ENCODE data around the gene UBE2R2. TPM values are rescaled to one million over a fixed set of nuclear protein-coding genes. Genes with fewer than 3 reads are reported as not detected.

The UBE2R2 gene
- total and polyA plus RNA-seq, 10 of the 15 experiments (the other 5 are each of a cell fraction or from before 2014, with no cell fraction given), result 7.2 to 32.8 (median 17.2) TPM

GRCh38 chr9:33840381-33840780 is 23.4 kb downstream of the UBE2R2 start (continued):
- no peak for TF ChIP-seq NKRF (conservative IDR thresholded peaks at IDR 0.05)

- no peak for FAIRE-seq
- Histone ChIP-seq H4K20me1 (ENCODE audit: control insufficient read depth, insufficient read depth) (peaks cover 3% of the 10 kb centered on the region; the same call in 1 of the 2 replicates), H3K9me3 (replicated peaks; ENCODE audit: control insufficient read depth, insufficient read depth, low read length) (no peaks in the 10 kb centered on the region), H3K79me2 (ENCODE audit: control insufficient read depth, insufficient read depth, low read length) (peaks cover 71% of the 10 kb centered on the region), H3K4me1 (ENCODE audit: control insufficient read depth, insufficient read depth, low read length) (no peaks in the 10 kb centered on the region), H3K4me3 (no peak overlapping the region), H2AFZ (ENCODE audit: control insufficient read depth, low read depth, low read length) (no peak overlapping the region), H3K4me2 (ENCODE audit: control insufficient read depth, insufficient read depth) (no peak overlapping the region), H3K27me3 (replicated peaks in 1 of 2; ENCODE audit: control insufficient read depth in 2 of 2, insufficient read depth in 2 of 2, low read length in 1 of 2) (no peaks in the 10 kb centered on the region), H3K27ac (ENCODE audit: control insufficient read depth, insufficient read depth) (no peak overlapping the region), H3K36me3 (ENCODE audit: control insufficient read depth in 2 of 2, insufficient read depth in 2 of 2, low read length in 1 of 2) (no peaks in the 10 kb centered on the region; a peak in 1 of 4 replicates), H3K9ac (ENCODE audit: control insufficient read depth, insufficient read depth, low read length) (no peak overlapping the region)
- intact Hi-C loops (cut with micrococcal nuclease; ENCODE audit: unreplicated experiment) (no loop called here), in situ Hi-C loops (cut with MboI) (no loop called here)
- 86% methylated on average over 5 of the region's 5 CpGs for WGBS (ENCODE audit: insufficient coverage, insufficient replicate concordance, low lambda C conversion rate, missing lambda C conversion rate)
- no peak for DNase-seq (ENCODE audit: low read depth, low spot score)
- no peak for ATAC-seq
- ChIA-PET CTCF (interaction anchor here (2.4 to 2.8 kb wide), 2 partner anchors 9 to 29 kb away, joined by 7 to 9 read pairs; no protein-coding TSS in a partner anchor), SMC1A (ENCODE audit: uncharacterized antibody, unreplicated experiment) (interaction anchor here (0.8 to 1.5 kb wide), 4 partner anchors 9 to 230 kb away, joined by 3 to 7 read pairs (median 4); no protein-coding TSS in a partner anchor), POLR2A (interaction anchor here (0.7 kb wide), 1 partner anchor 17 kb away, joined by 3 read pairs; no protein-coding TSS in a partner anchor), RAD21 (ENCODE audit: unreplicated experiment) (interaction anchor here (1.4 kb wide), 1 partner anchor 9 kb away, joined by 3 read pairs; no protein-coding TSS in a partner anchor)
- no TSS peak for BruUV-seq (replicated peaks)
- TF ChIP-seq EZH2 (IDR thresholded peaks at IDR 0.05; ENCODE audit: borderline replicate concordance, control insufficient read depth, low read depth, low read length) (no peak), RUNX3 (IDR thresholded peaks at IDR 0.05; ENCODE audit: low read length) (no peak), BCLAF1 (IDR thresholded peaks at IDR 0.05) (no peak), YY1 (IDR thresholded peaks at IDR 0.05; ENCODE audit: low read depth, low read length) (no peak), TBL1XR1 (IDR thresholded peaks at IDR 0.05; ENCODE audit: low read depth, low read length) (no peak), LARP7 (IDR thresholded peaks at IDR 0.05) (no peak), BCL3 (IDR thresholded peaks at IDR 0.05; ENCODE audit: borderline replicate concordance, insufficient read depth, low read depth, low read length, poor library complexity, severe bottlenecking) (no peak), CREM (IDR thresholded peaks at IDR 0.05; ENCODE audit: low read depth) (no peak), IRF5 (IDR thresholded peaks at IDR 0.05; ENCODE audit: borderline replicate concordance) (no peak), CHD2 (IDR thresholded peaks at IDR 0.05; ENCODE audit: borderline replicate concordance, low read depth, low read length) (no peak), PAX8 (IDR thresholded peaks at IDR 0.05) (no peak), SMARCA5 (IDR thresholded peaks at IDR 0.05) (no peak)
Measured at GRCh38 chr9:33843312-33843961, 26.5 kb downstream of the UBE2R2 start.

All from GM12878 (cell line).